Hematopoietic multipotent progenitor cell (in vitro differentiated cells): ENCODE results near the gene CCDC142. TPM values are rescaled to one million over a fixed set of nuclear protein-coding genes. Genes with fewer than 3 reads are reported as not detected.
"Not testable (repeated sequence)": the region's sequence is repeated elsewhere in the genome, so short reads cannot be mapped to it uniquely, and the experiment has no call there.

ENCODE experiments used
- DNase-seq, 3 donors: peaks; one replicate each; pipeline ENCODE4 v3.0.0-alpha.2; 2011 to 2015; ENCODE audit warnings: low read depth in 2 of 3, low spot score in 2 of 3
- total RNA-seq: library from RNA; depleted of rRNA; stranded (reverse); fragments of >200 nt; gene quantifications from one replicate; pipeline ENCODE4 v1.2.3, GENCODE V29; 2012

CCDC142 gene
- total RNA-seq, 1 donor = 31.5 TPM

GRCh38 chr2:74447230-74447999 lies 35.4 kb downstream of the CCDC142 start:
- DNase-seq = no peak

- DNase-seq = no peak
Observed at GRCh38 chr2:74444498-74445318, 38.1 kb downstream of the CCDC142 start.

- not testable (repeated sequence) for DNase-seq
Observed at GRCh38 chr2:74442483-74443297, 40.1 kb downstream of the CCDC142 start.

DNA sequence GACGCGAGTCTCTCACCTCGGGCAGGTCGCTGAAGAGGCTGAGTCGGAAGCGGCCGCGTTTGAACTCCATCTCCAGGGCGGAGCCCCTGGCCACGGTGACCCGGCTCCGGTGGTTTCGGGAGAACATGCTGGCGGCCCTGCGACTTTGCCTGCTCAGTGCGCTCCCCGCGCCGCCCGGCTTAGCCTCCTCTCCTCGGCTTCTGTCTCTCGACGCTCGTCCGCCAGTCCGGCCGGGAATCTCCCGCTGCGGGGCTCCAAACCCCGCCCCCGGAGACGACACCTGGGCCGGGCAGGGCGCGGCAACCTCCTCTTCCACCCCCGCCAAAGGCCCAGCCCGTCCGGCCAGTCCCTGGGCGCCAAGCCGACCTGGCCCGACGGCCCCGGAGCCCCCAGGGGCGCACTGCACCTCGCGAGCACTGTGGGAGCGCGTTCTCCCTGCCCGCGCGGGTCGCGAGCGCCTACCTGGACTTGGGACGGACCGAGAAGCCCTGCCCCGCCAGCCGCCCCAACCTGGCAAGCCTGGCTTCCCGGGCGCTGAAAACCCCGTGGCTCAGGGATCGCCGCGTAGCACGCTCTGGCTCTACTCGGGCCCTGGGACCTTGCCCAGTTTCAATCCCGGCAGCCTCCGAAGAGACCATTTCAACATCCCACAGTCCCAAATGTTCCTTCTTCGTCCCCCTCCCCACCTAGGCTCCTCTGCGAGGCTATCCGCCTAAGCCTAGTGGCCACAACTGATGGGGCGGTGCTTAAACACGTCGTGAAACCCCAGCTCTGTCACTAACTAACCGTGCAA lies 40.9 kb downstream of the CCDC142 start, which contains the start of gene RTKN:
TSS of gene RTKN (minus strand) at position 248 of the 793 bp plus-strand sequence. CDS start at position 127, 121 bp downstream.
- no peak for DNase-seq

GRCh38 chr2:74441170-74441689 lies 41.6 kb downstream of the CCDC142 start:
- no peak for DNase-seq

- DNase-seq = peak in 2 of 3 donors; percentile 77 to 82
Observed at GRCh38 chr2:74440378-74441169, 42.2 kb downstream of the CCDC142 start.

GRCh38 chr2:74439803-74440377 lies 42.9 kb downstream of the CCDC142 start:
- DNase-seq = no peak

GRCh38 chr2:74439373-74439772 lies 43.4 kb downstream of the CCDC142 start:
- no peak for DNase-seq

GRCh38 chr2:74438248-74438647 lies 44.5 kb downstream of the CCDC142 start:
- no peak for DNase-seq

DNA sequence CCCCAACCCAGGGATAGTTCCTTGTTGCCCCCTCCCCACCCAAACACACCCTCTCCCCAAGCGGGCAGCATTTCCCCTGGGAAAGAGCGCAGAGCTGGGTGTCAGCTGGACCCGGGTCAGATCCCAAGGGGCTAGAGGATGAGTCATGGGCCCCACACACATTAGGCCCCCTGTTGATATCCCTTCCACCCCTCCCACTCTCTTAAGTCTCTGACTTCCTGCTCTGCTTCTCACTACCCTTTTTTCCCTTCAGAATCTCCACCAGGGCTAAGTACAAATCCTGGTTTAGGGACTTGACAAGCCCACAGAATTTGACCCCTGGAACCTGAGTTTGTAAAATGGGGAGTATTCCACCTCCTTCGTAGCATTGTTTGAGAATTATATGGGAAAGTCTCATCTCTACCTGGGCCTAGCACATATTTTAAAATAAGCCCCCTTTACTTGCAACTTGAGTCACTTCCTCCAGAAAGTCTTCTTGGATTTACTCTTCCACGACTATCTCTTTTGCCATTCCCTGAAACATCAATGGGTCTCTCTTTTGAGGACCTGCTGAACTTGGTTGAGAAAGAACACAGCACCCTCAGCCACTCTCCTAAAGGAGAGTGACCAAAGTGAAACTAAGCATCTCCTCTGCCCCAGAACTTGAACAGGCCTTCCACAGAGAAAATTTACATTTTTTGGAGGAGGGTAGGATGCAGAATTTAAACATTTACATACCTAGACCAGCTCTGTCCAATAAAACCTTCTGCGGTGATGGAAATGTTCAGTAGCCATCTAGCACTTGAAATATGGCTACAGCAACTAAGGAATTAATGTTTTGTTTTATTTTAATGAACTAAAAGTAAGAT lies 45.7 kb downstream of the CCDC142 start:
- DNase-seq = no peak

DNA sequence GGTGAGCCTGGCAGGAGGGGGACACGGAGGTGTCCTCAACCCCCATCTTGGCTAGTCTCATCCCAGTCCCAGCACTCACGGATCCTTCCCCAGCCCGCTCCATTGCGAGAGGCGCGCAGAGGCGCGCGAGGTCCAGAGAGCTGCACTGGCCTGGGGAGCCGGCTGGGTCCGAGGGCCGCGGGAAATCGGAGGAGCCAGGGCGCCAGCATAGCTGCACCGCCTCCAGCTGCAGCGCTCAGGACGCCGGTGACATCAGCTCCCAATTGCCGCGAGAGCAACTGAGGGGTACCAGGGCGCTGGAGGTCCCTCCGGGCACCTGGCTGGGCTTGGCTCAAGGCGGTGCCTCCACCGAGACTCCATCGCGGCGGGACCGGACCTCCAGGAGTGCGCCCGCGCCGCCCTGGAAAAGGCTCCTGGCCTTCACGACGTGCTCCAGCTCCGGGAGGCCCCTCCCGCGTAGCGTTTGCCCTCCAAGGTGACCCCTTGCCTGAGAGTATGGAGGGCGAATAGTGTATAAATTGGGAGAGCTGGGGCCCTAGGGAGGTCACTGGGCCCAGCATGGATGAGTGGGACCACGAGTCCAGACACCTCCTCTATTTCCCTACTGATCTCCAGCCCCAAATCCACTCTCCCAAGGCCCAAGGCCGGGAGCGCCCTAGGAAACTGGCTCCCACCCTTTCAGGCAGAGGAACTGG lies 46.5 kb downstream of the CCDC142 start:
- no peak for DNase-seq

DNA sequence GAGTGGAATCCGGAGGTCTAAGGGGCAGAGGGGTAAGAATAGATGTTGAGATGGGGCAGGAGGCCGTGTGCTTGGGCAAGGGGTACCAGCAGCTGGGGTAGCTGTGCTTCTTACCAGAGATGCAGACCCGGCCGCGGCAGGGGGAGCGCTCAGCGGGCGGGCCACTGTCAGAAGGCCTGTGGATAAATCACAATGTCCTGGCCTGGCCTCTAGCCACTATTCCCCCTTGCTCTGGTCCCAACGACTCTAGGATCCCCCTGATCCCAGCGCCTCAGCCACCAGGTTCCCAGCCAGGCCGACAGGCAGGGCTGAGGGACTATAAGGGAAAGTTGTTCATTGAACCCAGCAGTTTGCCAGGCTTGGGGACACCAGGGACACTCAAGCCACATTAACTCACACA lies 52.3 kb downstream of the CCDC142 start:
- DNase-seq = no peak

GRCh38 chr2:74429487-74430451 lies 53.0 kb downstream of the CCDC142 start:
- no peak for DNase-seq

GRCh38 chr2:74428675-74429074 lies 54.1 kb downstream of the CCDC142 start:
- no peak for DNase-seq

- DNase-seq = no peak
Observed at GRCh38 chr2:74427551-74427950, 55.2 kb downstream of the CCDC142 start.

GRCh38 chr2:74426181-74426758 lies 56.5 kb downstream of the CCDC142 start:
- DNase-seq = no peak
